Activated CD4-positive, alpha-beta T cell treated with anti-CD3 and anti-CD28 coated beads, Interleukin-2, amount 50 U/mL, for 24 hours (primary cell): ENCODE results near the gene STAM2.
"Not testable (repeated sequence)": the region's sequence is repeated elsewhere in the genome, so short reads cannot be mapped to it uniquely, and the experiment has no call there.

Source experiments
- DNase-seq, 2 donors: peaks; one replicate each; pipeline ENCODE4 v3.0.0-alpha.2; 2020; ENCODE audit warnings: low read depth in 1 of 2, low spot score in 1 of 2

STAM2 gene

DNA sequence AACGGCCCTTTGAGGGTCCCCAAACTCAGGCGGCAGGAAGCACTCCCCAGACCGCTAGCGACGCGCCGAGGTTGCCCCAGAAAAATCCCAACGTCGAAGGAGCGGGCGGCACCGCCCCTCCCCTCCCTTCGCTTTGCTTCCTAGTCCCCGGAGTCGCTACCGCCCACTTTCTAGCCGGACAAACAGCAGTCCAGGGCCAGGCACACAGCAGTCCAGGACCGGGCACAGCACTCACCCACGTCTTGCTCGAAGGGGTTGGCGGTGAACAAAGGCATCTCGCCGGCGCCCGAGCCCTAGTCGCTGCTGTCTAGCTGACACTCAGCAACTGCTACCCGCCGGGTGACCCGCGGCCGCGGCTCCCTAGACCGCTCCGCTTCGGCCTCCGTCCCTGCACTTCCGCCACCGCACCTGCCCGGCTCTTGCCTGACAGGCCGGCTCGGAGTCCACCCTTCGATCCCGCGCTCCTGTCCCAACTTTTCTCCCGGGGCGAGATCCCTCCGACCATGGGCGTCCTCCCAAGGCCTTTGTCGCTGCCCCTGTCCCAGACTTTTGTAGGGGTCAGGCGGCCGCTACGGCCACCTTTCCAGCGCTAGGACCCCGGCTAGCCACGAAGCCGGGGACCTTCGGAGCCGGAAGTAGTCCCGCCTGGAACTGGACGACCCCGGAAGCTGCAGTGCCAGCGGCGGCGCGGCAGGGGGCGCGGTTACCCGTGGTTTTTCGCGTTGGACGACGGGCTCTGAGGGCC lies at the start of gene STAM2:
TSS of gene STAM2 (minus strand) at position 396 of the 745 bp plus-strand sequence. CDS start at position 275, 121 bp downstream.
- peak; percentile 91 to 92 for DNase-seq

DNA sequence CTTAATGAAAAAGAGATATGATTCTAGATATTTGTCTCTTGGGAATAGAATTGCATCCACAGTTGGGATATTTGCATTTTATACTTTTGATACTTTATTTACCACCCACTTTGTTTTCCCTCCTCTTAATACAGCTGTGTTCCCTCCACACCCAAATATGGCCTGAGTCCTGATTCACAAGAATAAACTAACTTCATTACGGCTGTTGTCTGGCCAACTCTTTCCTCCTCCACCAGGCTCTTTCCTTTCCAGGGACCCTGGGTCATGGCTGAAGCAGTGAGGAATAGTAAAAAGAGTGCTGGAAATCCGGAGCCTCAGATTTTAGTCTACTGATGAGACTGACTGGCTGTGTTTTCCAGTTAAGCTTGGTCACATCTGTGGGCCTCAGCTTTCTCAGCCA lies 48.4 kb upstream of the STAM2 start:
- DNase-seq = no peak

DNA sequence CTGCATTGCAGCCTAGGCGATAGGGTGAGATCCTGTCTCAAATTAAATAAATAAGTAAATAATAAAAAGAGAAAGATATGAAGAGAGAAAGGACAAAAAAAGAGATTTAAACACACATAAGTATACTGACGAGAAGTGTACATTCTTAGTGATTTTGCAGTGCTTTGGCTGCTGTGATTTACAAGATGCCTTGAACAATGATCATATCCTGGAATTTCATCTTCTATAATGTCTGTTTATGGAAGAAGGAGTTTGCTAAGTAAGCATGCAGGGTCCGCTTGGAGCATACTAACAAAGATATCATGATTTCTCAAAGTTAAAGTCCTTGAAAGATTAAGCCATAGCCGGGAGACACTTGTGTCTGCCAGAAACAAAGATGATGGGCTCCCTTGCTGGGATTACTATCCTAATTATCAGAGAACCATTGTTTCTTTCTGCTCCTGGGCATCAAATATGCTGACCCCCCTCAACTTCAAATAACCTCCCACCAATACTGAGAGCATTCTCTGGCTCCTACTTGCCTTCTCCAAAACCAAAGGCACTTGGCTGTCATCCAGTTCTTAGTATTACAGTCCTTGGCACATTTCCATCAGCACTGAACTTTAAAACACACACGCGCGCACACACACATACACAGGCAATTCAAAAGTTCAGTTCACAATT lies 47.5 kb upstream of the STAM2 start:
- DNase-seq = no peak

DNA sequence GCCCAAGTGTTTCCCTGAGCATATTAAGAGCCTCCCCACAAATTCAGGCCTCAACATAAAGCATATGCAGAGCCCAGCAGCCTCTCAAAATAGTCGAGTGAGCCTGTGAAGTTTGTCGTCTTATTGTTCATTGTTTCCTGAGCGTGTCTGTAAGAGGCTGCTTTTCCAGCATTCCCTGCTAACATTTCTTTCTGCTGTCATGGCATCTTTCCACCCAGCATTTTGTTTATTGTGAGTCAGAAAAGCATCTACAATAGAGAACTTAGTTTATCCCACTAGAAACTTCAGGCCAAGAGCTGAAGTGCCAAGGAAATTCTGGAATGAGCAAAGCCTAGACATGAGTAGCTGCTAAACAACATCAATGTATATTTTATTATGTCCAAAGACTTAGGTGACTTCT lies 46.3 kb upstream of the STAM2 start:
- no peak for DNase-seq

DNA sequence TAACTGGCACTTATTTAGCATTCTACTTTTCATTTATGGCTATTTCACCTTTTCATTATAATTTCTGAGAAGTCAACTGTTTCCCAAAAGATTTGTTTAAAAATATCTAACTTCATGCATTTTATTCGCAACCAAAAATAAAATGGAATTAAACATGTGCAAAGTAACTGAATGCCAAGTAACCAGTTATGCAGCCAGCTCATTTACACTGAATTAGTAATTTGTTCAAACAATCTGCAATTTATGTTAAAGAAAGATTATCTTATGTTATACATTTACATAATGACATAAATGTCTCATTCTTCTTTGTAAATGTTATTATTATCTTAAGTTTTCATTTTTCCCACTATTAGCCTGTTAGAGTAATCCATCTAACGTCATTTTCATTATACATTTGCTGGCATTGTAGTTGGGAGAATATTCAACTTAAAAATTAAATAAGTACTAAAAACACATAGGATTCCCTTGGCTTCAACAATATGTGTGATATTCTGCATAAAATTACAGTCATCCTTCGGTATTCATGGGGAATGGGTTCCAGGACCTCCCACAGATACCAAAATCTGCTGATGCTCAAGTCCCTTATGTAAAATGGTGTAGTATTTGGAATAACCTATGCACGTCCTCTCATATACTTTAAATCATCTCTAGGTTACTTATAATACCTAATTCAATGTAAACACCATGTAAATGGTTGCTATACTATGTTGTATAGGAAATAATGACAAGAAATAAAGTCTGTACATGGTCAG lies 43.7 kb upstream of the STAM2 start:
- DNase-seq = no peak

DNA sequence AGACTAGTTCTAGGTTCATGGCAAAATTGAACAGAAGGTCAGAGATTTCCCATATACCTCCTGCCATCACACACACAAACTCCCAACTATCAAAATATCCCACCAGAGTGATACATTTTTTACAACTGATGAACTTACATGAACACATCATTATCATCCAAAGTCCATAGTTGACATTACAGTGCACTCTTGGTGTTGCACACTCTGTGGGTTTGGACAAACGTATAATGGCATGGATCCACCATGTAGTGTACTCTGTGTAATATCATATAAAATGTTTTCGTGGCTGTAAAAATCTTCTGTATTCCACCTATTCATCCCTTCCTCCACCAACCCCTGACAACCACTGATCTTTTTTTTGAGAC lies 25.9 kb upstream of the STAM2 start:
- no peak for DNase-seq

DNA sequence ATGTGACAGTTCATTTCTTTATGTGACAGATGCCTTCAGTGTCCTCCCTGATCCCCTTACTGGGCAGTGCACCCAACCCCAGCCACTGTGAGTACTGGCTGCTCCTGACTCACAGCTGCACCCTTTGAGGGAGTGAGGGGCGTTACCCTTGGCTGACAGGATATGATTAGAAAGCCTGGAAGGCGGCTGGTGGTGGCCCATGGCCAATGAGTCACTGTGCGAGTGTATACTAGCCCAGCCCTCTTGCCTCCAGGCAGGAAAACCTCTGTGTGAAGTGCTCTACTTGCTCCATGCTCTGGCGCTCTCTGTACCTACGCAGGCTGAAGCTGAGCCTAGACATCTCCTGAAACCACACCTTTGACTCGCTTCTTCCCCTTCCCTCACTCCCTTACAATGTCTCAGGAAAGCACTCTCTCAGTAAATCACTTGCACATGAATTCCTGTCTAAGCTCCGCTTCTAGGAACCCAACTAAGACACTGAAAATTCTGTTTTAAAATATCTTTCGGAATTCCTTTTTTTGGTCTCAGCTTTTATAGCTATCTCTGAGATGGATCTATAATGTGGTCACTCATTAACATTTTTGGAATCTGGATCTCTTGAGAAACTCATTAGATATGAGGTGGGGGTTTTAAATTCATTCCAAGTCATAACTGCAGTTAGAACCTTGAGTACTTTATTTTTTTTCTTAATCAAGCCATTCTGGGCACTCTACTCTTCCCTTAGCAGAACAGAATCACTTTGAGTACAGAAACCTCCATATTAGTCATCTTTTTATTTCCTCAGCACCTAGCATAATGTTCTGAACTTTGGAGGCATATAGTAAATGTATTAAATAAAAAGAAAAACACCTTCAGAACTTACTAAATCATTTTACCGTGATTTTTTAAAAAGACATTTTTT lies 25.3 kb upstream of the STAM2 start:
- DNase-seq = no peak

DNA sequence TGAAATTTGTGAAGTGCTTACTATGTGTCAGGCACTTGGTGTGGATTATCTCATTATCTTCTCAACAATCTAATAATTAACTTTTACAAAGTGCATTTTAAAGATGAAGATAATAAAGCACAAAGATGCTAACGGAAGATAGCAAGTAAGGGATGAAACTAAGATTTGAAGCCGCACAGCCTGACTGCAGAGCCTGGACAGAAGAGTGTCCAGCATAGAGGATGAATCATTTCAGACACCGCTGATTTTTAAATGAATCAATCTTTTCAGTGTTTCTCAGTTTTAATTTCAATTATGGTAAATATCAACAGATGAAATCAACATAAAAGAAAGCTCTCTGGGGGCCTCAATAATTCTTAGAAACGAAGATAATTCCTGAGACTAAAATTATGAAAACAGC lies 24.5 kb upstream of the STAM2 start:
- no peak for DNase-seq

DNA sequence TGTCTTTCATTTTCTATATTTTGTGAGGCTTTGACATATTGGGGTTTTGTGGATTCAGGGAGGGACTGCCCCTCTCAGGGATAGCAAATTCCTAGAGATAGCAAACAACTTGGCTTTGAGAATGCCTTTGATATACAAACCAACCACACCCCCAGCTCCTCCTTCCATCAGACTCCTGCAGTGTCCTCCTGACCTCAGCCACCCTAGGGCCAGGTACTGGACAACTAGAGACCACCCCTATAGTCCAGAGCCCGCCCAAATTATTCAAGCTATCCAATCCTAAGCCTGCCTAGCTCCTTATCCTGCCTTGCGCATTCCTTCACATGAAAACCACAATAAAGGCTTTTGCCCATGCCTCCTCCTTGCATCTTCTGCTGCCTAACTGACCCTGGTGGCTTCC lies 22.9 kb upstream of the STAM2 start:
- no peak for DNase-seq

DNA sequence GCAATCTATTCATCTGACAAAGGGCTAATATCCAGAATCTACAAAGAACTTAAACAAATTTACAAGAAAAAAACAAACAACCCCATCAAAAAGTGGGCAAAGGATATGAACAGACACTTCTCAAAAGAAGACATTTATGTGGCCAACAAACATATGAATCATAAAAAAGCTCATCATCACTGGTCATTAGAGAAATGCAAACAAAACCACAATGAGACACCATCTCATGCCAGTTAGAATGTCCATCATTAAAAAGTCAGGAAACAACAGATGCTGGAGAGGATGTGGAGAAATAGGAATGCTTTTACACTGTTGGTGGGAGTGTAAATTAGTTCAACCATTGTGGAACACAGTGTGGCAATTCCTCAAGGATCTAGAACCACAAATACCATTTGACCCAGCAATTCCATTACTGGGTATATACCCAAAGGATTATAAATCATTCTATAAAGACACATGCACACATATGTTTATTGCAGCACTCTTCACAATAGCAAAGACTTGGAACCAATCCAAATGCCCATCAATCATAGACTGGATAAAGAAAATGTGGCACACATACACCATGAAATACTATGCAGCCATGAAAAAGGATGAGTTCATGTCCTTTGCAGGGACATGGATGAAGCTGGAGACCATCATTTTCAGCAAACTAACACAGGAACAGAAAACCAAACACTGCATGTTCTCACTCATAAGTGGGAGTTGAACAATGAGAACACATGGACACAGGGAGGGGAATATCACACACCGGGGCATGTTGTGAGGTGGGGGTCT lies 22.1 kb upstream of the STAM2 start:
- not testable (repeated sequence) for DNase-seq

DNA sequence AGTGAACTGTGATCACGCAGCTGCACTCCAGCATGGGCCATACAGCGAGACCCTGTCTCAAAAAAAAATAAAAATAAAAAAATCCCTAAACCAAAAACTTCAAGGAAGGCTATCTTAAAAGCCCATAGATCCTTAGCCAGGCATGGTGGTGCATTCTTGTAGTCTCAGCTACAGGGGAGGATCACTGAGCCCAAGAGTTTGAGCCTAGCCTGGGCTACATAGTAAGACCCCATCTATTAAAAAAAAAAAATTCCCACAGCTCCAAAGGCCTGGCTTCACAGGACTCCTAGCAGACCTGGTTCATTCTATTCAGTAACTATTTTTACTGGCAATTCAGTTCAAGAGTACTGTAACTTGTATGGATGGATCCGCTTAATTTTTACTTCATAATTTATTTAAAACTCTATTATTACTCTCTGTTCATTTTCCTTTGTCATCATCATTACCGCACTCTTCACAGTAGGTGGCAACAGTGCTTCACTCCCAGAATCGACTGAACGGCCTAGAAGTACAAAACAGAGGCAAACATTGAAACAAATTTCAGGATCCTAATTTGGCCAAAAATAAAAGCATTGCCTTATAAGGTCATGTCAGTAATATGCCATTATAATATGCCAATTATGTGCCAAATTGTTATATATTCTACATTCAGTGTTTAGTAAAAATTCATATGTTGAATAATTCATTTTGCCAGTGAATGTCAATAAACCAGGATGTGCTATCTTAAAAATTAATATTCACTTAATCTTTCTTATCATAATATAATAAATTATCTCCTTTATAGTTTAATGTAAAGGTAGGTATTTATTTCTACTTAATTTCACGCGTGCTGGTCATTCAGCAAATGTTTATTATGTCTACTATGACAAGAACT lies 14.3 kb upstream of the STAM2 start:
- peak in 1 of 2 donors; percentile 7 for DNase-seq

DNA sequence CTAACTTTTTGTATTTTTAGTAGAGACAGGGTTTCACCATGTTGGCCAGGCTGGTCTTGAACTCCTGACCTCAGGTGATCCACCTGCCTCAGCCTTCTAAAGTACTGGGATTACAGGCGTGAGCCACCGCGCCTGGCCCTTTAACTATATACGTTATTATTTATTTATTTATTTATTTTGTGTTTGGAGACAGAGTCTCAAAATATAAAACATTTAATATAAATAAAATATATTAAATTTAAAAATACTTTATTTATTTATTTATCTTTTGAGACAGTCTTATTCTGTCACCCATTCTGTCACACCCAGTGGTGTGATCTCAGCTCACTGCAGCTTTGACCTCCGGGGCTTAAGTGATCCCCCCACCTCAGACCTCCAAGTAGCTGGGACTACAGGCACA lies 11.2 kb upstream of the STAM2 start:
- DNase-seq = not testable (repeated sequence)

DNA sequence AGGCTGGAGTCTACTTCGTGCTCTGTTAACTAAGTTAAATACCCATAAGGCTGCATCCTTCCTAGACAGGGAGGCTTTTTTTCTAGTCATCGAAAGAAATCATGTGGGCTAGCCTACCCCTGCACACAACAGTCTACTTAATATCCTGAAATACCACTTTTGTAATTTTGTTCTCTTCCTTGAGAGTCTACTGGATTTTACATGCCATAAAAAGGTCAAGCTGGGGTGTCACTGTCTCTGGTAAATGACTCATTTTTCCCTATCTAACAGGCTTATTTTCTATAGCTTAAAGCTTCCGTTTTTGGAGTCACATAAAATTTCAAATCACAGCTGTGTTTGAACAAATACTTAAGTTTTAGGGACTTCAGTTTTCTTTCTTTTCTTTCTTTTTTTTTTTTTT lies 10.7 kb upstream of the STAM2 start:
- DNase-seq = no peak

DNA sequence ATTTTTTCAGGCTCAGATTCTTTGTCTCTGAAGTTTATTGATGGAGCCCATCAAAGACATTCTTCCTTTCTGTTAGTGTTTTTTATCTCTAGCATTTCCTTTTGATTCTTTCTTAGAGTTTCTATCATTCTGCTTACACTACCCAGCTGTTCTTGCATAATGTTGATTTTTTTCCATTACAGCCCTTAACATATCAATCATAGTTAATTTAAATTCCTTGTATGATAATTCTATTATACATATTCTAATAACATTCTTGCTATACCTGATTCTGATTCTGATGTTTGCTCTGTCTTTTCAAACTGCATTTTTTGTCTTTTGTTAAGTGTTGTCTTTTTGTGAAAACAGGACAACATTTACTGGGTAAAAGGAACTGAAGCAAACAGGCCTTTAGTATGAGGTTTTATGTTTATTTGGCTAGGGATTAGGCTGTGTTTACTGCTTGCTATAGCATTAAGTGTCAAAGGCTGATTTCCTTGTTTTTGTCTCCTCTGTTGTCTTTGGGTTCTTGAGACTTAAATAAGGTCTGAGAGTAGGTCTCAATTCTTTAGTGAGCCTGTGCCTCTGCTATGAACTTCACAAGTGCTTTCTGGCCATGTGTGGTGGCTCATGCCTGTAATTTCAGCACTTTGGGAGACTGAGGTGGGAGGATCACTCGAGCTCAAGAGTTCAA lies 8.0 kb upstream of the STAM2 start:
- DNase-seq = no peak

DNA sequence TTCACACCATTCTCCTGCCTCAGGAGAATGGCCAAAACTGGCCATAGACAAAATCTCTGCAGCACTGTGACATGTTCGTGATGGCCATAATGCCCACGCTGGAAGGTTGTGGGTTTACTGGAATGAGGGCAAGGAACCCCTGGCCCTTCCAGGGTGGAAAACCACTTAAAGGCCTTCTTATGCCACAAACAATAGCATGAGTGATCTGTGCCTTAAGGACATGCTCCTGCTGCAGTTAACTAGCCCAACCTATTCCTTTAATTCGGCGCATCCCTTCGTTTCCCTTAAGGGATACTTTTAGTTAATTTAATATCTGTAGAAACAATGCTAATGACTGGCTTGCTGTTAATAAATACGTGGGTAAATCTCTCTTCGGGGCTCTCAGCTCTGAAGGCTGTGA lies 2.1 kb upstream of the STAM2 start:
- DNase-seq = not testable (repeated sequence)

DNA sequence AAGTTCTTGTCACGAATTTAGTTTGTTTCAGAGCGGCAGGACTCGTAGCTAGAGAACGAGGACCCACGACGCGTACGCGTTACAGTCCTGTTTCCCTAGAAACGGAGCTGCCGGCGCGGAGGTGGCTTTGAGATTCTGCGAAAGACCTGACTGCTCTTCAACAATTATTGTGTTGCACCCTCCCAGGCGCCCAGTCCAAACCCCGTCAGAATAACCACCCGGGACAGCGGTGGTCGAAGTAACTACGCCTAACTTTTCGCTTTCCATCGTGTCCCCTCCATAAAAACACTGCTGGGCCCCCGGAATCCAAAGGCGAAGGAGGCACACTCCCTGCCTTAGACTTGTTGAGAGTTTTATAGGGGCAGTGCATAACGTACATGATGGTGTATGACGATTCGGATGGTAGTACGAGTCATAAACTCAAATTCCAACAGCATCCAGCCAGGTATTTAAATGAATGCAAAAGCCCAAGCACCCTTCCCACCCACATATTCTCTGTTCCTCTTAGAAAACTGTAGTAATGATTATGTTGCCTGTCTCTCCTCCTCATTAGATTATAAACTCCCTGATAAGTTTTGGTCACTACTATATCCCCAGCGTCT lies 651 bp upstream of the STAM2 start:
- no peak for DNase-seq

DNA sequence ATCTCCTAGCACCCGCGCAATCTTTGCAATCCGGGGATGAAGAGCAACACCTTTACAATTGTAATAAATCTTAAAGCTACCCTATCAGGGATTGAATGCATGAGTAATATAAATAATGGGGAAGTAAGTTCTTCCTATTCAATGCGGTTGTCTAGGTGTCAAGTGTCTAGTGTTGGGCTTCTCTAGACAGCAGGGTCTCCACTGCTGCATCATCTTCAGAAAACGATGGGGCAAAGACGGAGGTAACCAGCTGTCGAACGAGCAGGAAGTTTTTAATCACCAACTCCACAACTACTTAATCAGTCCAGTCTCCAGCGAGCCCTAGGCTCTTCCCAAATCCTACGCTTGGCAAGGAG lies 573 bp downstream of the STAM2 start:
- DNase-seq = no peak

DNA sequence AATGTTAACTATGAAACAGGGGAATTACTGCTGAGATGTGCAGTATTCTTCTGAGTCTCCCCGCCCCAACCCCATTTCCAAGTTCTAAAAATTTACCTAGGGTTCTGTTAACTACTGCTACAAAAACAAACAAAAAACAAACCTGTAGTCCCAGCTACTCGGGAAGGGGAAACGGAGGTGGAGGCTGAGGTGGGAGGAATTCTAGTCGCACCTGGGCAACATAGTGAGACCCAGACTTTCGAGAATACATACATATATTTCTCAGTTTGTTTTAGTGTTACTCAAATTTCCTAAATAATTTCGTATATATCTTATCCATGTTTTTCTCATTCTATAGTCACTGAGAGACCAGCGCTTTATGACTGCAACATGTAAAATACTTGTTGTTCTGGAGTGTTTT lies 989 bp downstream of the STAM2 start:
- DNase-seq = no peak

DNA sequence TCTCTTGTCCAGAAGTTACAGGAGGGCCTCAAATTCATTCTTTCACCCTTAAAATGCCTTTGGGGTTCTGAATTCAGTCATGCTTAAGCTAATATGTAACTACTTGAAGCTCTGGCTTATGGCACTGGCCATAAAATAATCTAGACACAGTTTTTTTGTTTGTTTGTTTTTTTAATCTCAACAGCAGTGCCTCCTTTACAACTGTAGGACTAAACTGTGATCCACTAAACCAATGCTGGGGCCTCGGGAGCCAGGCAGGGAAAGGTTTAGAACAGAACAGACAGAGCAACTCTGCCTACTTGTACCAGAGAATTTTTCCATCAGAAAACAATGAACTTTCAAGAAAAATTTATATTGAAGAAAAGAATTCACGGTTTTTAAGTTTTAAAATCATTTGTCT lies 1.7 kb downstream of the STAM2 start:
- DNase-seq = no peak
